ENCODE data around the gene OARD1.

The OARD1 gene

DNA sequence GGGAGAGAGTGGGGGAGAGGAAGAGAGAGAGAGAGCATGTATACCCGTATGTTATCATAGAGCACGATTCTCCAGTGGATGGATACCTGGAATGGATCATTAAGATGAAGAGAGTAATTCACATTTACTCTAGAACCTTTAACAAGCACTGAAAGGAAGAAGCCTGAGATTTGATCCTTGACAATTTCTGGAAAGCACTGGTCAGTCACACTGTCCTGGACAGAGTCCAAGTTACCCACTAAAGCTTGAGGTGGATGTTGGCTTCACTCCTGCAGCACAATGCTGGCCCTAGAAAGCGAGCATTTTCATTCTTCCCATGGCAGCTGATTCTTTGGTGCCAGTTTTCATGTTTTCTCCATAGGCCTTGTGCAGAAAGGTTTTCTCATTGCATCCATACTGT, 26.2 kb upstream of the OARD1 start:
- peak; percentile 32 for DNase-seq (ENCODE audit: low read depth, low spot score)
- in situ Hi-C loops (cut with HindIII; ENCODE audit: low sequenced_read_pairs): no loop called here
- TF ChIP-seq, protein P1, sequence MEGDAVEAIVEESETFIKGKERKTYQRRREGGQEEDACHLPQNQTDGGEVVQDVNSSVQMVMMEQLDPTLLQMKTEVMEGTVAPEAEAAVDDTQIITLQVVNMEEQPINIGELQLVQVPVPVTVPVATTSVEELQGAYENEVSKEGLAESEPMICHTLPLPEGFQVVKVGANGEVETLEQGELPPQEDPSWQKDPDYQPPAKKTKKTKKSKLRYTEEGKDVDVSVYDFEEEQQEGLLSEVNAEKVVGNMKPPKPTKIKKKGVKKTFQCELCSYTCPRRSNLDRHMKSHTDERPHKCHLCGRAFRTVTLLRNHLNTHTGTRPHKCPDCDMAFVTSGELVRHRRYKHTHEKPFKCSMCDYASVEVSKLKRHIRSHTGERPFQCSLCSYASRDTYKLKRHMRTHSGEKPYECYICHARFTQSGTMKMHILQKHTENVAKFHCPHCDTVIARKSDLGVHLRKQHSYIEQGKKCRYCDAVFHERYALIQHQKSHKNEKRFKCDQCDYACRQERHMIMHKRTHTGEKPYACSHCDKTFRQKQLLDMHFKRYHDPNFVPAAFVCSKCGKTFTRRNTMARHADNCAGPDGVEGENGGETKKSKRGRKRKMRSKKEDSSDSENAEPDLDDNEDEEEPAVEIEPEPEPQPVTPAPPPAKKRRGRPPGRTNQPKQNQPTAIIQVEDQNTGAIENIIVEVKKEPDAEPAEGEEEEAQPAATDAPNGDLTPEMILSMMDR (IDR thresholded peaks at IDR 0.05; ENCODE audit: low read depth, low read length): no peak
- no peak overlapping the region for H3K4me3 ChIP-seq (ENCODE audit: low read depth, low read length)

DNA sequence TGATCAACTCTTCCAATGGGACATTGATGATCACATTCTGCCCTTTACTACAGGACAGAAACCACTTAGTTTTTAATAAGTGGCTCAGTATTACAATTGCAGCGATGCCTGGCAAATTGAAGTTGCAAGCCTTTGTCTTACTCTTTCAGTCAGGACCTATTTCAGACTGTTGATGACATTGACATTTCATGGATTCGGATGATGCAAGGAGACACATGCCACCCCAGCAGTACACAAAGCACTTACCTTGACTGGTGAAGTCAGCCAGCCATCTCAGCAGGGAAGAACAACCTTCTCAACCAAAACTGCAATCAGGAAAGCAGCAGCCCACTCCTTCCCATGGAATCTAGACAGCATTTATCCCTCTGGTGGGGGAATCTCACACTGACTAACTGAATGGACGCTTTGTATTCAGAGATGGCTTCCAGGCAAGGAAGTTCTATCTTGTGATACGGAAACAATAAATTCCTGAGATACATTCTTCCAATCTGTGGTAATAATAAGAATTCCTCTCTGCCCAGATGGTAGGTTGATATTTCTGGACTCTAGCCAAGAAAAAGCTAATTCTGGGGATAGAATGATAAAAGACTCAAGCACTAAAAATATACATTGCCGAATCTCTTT, 25.4 kb upstream of the OARD1 start:
- in situ Hi-C loops (cut with HindIII; ENCODE audit: low sequenced_read_pairs): no loop called here
- peak; percentile 71 for DNase-seq (ENCODE audit: low read depth, low spot score)
- no peak overlapping the region for H3K4me3 ChIP-seq (ENCODE audit: low read depth, low read length)
- TF ChIP-seq, protein P1 (IDR thresholded peaks at IDR 0.05; ENCODE audit: low read depth, low read length): peak; percentile 6

DNA sequence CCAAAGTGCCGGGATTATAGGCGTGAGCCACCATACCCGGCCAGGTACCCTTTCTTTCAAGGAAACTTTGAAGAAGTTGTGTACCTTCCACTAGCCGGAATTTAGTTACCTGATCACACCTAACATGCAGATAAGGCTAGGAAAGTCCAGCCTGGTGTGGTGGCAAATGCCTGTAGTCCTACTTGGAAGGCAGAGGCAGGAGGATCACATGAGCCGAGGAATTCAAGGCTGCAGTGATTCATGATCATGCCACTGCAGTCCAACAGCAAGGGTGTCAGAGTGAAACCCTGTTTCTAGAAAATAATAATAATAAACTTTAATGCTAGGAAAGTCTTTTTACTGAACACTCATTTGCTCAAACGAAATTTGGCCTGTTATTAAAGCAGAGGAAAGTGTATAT, 21.6 kb upstream of the OARD1 start:
- DNase-seq (ENCODE audit: low read depth, low spot score): no peak
- H3K4me3 ChIP-seq (ENCODE audit: low read depth, low read length): no peak overlapping the region
- in situ Hi-C loops (cut with HindIII; ENCODE audit: low sequenced_read_pairs): no loop called here
- TF ChIP-seq, protein P1 (IDR thresholded peaks at IDR 0.05; ENCODE audit: low read depth, low read length): no peak

DNA sequence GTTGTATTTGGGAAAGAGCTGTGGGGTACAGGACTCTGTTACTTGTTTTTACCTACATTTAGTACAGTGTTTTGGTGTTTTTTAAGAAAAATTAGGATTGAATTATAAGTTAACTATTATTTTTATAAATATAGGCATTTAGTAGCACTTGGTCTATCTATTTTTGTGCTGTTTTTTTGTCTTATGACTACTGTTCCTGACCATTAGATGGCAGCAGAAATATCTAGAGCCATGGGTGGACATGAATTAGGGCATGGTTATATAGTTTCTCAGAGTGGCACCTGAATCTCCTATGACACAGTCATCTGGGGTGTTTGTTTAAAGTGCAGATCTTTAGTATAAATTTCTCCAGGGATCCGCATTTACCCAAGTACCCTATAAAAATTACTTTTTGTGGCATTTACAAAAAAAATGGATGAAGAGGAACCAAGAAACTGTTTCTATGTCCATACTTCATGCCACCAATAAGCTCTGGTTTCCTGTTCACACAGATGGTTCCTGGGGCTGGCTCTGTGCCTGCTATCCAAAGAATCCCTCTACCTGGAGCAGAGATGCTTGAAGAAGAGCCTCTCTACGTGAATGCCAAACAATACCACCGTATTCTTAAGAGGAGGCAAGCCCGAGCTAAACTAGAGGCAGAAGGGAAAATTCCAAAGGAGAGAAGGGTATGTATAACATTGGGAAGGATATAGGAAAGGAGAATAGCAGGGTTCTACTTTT, 20.4 kb upstream of the OARD1 start:
- DNase-seq (ENCODE audit: low read depth, low spot score): peak; percentile 20
- H3K4me3 ChIP-seq (ENCODE audit: low read depth, low read length): no peak overlapping the region
- in situ Hi-C loops (cut with HindIII; ENCODE audit: low sequenced_read_pairs): no loop called here
- TF ChIP-seq, protein P1 (IDR thresholded peaks at IDR 0.05; ENCODE audit: low read depth, low read length): peak; percentile 50

DNA sequence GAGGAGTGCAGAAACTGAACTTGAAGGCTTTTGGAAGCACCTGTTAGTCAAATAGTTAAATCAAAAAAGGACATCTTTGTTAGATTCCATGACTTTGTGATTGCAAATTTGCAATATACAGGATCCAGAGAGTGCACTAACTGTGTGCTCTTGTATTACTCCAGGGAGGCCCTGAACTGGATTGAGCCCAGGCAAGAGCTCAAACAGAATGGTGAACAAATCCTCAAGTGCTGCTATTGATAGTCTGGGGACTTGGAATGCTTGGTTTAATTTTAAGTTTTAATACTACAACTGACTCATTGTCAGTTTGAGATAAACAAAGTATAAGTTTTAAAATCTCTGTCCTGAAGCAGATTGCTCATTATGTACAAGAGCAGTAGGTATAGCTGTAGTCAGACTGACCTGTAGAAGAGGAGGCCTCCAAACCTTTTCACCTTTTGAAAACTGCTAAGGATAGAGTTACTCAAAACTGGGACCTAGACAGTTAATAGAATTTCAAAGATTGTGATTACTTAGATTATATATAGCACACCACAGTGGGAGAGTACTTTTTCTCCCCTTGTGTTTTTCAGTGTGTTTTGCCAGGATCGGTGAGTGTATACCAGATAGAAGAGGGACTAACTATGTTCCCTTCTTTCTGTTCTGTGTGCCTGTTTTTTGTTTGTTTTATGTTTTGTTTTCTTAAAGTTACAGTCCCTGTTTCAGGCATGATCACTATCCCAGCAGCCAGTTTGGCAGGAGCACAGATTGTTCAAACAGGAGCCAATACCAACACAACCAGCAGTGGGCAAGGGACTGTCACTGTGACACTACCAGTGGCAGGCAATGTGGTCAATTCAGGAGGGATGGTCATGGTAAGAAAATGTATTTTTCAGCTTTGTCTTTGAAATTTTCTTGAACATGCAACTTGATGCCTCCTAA, 18.9 kb upstream of the OARD1 start:
- TF ChIP-seq, protein P1 (IDR thresholded peaks at IDR 0.05; ENCODE audit: low read depth, low read length): no peak
- DNase-seq (ENCODE audit: low read depth, low spot score): no peak
- no peak overlapping the region for H3K4me3 ChIP-seq (ENCODE audit: low read depth, low read length)
- in situ Hi-C loops (cut with HindIII; ENCODE audit: low sequenced_read_pairs): no loop called here

DNA sequence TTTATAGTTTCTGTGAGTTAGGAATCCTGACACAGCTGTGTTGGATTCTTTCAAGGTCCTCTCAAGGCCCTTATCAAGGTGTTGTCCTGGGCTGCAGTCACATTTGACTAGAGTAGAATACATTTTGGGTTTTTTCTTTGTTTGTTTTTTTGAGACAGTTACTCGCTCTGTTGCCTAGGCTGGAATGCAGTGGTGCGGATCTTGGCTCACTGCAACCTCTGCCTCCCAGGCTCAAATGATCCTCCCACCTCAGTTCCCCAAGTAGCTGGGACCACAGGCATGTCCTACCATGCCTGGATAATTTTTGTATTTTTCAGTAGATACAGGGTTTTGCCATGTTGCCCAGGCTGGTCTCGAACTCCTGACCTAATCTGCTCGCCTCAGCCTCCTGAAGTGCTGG, 16.3 kb upstream of the OARD1 start:
- peak; percentile 4 for DNase-seq (ENCODE audit: low read depth, low spot score)
- no peak overlapping the region for H3K4me3 ChIP-seq (ENCODE audit: low read depth, low read length)
- in situ Hi-C loops (cut with HindIII; ENCODE audit: low sequenced_read_pairs): no loop called here
- TF ChIP-seq, protein P1 (IDR thresholded peaks at IDR 0.05; ENCODE audit: low read depth, low read length): no peak

All from astrocyte of the spinal cord (primary cell).